Right renal pelvis (tissue), 4 donors: ENCODE measurements around the gene RNF111. TPM values are rescaled to one million over a fixed set of nuclear protein-coding genes. Genes with fewer than 3 reads are reported as not detected.
"Not testable (repeated sequence)": the region's sequence is repeated elsewhere in the genome, so short reads cannot be mapped to it uniquely, and the experiment has no call there.

Experiments used
- DNase-seq, 4 donors: peaks; one replicate each; pipeline ENCODE4 v3.0.0-alpha.2; 2013; ENCODE audit warnings: low read depth in 4 of 4, low spot score in 3 of 4, missing footprints in 1 of 4
- polyA plus RNA-seq, 4 donors: library from polyadenylated mRNA; unstranded; fragments of 120-200 nt; gene quantifications; one replicate each; pipeline ENCODE4 v1.2.1, GENCODE V29; 2013; ENCODE audit not compliant: insufficient read length in 4 of 4

RNF111 gene
- polyA plus RNA-seq, 4 donors = 35.4 to 50.4 (median 44.7) TPM

DNA sequence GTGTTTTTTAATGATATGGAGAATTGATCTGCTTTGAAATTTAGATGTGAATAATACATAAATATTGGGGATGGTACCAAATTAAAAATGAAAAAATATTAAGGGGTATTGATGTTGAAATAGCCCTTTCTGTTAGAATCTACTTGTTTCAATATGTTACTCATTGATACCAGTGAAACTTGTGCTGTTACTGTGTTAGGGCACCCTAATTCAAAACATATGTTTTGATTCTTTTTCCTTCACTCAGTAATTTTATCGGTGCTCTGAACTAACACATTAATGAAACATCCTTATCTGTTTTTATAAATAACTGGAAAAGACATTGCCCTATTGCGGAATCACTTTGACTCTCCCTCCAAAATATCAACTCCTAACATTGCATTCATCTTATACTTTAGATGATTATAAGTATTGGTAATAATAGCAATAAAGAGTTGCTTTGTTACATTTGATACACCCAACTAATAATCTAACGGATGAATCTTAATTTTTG lies 65.5 kb downstream of the RNF111 start:
- no peak for DNase-seq

DNA sequence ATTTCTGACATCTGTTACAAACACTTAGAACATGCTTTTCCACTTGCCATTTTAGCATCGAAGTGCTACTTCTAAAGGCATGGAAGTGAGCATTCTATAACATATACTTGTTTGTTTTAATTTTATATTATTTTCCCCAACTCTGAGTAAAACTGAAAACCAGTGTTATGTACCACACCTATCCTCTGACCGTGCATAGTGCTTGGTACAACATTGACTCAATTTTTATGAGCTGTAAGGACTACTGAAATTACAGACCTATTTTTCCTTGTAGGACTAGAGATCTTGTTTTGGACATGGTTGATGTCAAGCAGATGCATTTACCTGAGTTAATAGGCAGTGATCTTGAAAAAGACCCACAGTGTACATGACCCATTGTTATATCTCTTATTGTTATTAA lies 66.0 kb downstream of the RNF111 start:
- DNase-seq = no peak

DNA sequence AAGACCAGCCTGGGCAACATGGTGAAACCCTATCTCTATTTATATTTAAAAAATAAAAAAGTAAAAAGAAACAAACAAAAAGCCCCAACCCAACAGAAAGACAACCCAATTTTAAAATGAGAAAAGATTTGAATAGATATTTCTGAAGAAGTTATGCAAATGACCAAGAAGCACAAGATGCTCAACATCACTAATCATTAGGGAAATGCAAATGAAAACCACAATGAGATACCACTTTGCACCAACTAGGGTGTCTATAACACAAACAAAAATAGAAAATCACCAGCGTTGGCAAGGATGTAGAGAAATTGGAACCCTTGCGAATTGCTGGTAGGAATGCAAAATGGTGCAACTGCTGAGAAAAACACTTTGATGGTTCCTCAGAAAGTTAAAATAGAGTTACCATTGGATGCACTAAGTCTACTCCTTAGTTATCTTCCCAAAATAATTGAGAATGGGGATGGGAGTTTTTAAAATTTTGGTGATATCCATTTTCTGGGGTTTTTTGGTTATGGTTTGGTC lies 71.7 kb downstream of the RNF111 start:
- no peak for DNase-seq

DNA sequence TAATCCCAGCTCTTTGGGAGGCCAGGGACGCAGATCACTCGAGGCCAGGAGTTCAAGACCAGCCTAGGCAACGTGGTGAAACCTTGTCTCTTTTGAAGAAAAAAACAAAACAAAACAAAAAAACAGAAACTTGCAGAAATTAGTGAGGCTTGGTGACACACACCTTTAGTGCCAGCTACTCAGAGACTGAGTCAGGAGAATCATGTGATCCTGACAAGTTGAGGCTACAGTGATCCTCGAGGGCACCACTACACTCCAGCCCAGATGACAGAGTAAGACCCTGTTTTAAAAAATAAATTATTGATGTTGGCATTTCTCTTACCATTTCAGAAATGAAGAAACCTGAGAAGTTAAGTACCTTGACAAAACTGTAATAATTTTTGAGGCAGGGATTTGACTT lies 72.9 kb downstream of the RNF111 start:
- DNase-seq = no peak

DNA sequence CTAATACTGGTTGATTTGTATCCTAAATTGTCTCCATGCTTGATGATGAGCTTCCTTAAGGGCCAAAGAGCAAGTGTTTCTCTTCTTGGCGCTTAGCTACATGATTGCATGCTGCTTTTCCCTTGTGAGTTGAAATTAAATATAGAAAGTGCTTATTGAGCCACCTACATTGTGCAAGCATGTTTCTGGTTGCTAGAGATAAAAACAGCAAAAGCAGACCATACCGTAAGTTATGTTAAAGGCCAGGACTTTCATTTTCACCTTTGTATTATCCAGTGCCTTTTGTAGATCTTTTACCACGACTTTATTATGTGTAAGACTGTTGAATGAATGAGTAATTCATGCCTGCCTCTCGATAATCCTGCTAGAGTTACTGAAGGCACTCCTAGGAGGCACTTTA lies 75.6 kb downstream of the RNF111 start:
- DNase-seq = no peak

DNA sequence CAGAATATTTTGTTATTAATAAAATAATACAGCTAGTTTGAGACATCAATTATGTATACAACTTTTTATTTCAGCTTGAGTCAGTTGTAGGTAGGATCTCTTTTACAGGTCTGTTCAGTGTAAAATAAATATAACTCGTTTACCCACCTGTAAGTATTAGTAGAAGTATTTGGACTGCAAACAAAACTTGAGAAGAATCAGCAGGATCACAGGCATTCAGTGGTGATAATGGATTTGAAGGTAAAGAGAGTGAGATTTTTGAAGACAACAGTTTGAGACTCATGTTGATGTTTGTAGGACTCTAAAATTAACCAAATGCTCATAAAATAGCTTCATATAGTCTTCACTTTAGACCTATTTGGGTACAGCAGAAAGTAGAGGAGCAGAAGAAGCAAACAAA lies 82.0 kb downstream of the RNF111 start:
- DNase-seq = no peak

DNA sequence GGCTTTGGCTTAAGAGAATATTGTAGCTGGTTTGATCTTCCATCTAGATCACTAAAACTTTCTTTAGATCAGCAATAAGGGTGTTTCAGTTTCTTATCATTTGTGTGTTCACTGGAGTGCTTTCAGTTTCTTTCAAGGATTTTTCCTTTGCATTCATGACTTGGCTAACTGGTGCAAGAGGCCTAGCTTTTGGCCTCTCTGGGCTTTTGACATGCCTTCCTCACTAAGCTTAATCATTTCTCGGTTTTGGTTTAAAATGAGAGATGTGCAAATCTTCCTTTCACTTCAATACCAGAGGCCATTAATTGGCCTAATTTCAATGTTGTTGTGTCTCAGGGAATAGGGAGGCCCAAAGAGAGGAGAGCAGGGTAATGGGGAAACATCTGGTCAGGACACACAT lies 87.1 kb downstream of the RNF111 start:
- DNase-seq = no peak

DNA sequence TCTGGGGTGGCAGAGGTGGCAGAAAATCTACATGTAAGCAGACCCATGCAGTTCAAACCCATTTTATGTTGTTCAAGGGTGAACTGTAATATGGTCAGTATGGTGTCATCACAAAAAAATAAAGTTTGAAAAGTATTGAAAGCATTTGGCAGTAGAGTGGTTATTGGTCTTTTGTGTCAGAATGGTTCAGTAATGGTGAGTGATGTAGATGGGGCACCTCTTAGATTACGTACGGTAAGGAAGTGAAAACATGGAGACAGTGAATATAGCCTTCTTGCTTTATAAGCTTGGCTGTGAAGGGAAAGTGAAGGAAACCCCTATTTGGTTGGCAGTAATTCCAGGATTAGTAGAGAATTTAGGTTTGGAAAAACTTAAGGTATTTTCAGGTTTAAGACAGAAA lies 100.3 kb downstream of the RNF111 start:
- no peak for DNase-seq

DNA sequence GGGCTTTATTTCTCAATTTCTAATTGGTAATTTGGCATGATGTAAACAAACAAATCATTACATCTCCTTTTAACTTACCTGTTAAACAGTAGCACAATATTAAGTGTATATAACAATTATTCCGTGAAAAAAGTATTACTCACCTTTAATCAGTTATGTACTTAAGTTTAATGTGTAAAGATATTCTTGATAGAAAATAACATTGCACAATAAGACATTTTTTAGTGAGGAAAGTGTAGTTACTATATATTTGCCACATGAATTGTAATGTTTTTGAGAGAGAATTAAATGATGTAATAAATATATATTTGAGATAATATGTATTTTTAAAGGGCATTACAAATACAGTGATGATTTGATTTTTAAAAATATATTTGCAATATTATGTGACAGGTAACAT lies 106.6 kb downstream of the RNF111 start:
- DNase-seq = no peak

DNA sequence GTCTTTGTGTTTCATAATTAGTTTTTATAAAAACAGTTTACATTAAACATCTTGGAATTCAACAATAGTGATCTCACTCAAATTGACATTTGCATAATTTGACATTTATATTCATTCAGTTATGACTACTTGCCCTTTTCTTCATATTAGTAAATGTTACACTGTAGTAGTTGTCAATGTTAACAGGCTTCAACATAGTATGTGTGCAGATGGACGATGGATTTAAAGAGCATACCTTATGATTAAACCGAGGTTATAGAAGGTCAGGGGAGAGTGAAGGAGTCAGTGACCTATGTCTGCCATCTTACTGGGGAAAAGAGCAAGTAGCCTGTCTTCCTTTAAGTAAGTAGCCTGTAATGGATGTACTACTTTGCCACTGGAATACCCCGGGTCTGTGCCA lies 109.0 kb downstream of the RNF111 start:
- DNase-seq = no peak

DNA sequence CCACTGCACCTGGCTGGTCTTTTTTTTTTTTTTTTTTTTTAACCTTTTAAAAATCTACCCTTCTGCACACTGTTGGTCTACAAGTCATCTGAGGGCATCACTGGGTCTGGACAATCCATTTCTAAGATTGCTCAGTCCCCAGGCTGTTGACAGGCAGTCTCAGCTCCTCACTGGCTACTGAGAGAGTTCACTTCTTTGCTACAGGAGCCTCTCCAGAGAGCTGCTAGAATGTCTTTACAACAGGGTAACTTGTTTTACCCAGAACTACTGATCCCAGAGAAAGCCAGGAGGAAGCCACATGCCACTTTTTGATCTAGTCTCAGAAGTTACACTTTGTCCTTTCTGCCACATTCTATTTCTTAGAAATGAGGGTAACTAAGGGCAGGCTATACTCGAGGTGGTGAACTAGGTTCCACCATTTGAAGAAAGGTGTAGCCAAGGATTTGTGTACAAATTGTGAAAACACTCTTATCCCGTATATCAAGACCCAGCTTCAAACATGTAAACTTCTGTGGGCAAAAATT lies 111.8 kb downstream of the RNF111 start:
- DNase-seq = no peak

DNA sequence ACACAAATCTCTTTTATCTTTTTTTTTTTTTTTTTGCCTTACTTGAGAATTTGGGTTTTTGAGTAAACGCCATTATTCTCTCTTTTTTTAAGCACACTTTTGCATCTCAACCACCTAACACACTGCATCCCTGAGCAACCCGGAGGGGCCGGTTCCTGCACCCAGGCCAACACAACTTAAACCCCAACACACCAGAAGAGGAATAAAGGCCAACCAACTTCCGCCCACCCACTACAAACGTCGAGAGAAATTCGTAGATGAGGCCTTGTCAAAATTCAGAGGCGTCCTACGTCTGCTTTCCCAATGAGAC lies 117.1 kb downstream of the RNF111 start:
- DNase-seq = peak in 1 of 4 donors; percentile 10

DNA sequence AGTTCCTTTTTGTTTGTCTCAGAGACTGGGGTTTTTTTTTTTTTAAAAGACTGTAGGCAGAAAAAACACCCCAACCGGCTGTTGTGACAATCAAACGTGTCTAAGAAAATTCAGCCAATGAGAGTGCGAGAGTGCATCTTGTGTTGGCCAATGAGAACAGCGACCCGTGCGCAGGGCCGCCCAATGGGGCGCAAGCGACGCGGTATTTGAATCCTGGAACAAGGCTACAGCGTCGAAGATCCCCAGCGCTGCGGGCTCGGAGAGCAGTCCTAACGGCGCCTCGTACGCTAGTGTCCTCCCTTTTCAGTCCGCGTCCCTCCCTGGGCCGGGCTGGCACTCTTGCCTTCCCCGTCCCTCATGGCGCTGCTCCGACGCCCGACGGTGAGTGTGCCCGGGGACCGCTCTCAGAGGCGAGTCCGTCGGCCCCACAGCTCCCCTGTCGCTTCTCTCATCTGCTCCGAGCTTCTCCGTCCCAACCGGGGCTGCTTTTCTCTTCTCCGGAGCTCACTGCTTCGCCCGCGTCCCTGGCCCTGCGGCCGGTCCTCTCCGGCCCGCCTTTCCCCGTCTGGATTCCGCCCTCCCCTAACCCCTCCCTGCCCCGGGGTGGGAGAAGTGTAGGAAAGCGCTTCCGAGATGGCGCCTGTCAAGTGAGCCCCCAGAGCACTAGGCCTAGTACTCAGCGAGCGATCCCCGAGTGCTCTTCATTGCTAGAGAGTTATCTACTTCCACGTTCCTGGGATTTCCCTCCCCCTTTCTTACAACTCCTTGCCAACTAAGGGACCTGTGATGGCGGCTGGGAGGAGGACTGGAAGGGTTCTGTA lies 117.7 kb downstream of the RNF111 start, which contains the start of gene CCNB2:
CCNB2 (plus strand) TSS at position 235 of the 821 bp plus-strand sequence; CDS start at position 358, 123 bp downstream.
- DNase-seq = peak; percentile 83 to 87 (median 86)

DNA sequence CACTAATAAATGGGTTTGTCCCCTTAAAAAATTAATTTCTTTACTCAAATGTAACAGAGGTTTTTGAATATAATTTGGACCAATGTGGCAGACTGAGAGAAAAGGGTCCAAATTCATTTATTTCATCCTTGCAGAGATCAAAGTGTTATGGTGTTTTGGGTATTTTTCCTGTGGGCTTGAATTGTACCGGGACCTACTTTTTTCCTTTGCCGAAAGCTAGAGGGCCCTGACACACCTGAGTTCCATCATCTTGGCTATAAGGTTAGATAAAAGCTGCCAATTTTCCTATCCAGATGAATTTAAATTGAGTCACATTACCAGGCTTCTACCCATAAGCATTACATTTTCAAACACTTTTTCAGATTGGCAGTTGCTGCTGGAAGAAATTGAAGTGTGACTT lies 118.4 kb downstream of the RNF111 start:
- DNase-seq = no peak

DNA sequence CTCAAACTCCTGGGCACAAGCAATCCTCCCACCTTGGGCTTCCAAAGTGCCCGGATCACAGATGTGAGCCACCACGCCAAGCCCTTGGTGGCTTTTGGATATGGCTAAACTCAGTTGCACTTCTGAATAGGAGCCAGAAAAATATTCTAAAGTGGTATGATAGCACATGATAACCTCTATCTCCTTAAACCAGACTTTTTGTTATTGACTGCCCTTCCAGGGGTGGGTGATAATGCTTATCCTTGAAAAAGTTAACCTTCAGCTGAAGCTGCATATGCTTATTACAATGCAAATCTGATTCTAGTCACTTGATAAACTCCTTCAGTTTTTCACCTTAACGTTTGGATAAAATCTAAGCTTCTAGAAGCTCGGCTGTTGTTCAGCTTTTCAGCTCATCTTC lies 123.8 kb downstream of the RNF111 start:
- no peak for DNase-seq

DNA sequence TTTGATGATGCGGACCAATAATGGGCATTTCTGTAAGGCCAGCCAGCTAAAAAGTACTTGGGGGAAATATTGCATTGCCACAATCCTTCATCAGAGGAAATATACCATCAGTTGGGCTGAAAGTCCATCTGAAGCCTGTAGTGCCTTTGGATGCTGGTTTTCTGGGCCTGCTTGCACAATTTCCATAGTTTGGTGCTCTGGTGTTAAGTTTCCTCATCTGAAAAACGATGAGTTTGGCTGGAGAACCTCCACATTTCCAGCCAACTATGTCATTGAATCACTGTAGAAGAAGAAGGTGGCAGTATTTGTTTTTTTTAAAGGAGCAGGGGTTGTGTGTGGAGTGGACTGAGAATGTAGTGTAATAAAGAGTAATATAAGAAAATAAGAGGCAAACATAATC lies 127.6 kb downstream of the RNF111 start:
- no peak for DNase-seq

DNA sequence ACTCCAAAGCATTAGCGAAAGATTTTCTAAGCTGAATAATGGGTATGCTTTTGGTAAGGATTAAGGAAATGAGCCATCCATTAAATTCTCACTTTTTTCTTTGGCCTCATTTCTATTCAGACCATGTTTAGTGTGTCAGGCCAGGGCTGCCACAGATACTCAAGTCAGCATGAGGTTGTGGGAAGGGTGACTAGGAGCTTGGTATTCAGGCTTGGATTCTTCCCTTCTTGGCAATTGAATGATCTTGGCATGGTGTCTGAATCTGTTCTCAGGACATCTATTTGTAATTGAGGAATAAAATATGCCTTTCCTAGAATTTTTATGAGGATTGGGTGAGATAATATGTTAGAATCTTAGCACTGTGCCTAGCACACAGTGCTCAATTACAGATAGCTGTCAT lies 128.7 kb downstream of the RNF111 start:
- no peak for DNase-seq

DNA sequence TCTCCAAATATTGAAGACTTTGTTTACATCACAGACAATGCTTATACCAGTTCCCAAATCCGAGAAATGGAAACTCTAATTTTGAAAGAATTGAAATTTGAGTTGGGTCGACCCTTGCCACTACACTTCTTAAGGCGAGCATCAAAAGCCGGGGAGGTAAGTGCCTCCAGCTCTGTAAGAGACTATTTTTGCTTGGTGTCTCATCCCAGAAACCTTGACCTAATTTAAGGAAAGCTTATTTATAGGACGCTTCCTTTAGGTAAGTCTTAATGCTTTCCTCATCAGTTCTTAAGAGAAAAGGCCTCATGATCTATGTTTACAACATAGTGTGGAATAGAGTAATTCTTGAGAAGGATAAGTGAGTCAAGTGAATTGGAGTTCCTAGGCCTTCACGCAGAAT lies 129.3 kb downstream of the RNF111 start:
- no peak for DNase-seq

DNA sequence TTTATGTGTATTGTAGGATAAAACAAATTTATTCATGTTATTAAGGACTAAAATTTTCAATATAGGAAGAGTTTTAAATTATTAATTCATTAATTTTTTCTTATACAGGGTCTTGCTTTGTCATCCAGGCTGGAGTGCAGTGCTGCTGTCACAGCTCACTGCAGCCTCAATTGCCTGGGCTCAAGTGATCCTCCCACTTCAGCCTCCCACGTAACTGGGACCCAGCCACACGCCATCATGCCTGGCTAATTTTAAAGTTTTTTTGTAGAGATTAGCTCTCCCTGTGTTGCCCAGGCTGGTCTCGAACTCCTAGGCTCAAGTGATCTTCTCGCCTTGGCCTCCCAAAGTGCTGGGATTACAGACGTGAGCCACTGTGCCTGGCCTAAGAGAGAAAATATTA lies 132.2 kb downstream of the RNF111 start:
- no peak for DNase-seq

DNA sequence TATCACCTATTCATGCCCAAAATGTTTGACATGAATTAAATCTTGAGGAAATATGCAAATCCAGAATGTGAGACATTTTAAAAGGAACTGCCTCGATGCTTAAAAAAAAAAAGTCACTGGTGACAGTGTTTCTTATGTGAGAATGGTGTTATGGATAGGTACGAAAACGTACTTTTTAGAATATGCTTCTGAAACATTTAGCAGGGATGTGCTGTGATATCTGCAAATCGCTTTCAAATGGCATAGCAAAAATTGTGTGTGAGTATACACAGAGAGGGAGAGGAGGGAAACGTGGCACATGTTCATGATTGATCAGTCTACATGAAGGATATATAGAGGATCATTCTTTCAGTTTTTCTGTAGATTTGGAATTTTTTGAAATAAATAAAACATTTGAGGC lies 133.5 kb downstream of the RNF111 start:
- DNase-seq = no peak

DNA sequence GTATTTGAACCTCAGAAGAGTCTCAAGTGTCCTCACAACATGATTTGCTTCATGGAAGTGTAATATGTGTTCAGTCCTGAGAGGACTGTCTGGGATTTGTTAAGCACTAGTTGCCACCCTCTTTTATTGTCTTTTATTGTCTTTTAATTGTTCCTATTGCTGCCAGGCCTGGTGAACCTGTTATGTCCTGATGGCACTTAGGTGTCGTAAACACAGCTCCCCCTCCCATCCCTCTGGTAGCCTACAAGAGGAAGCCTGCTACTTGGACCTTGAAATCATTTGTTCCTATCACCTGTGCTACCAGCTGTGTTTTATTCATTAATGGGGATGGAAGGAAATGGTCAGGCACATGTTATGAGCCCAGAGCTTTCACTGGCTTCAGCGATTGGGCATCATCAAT lies 136.8 kb downstream of the RNF111 start:
- no peak for DNase-seq

DNA sequence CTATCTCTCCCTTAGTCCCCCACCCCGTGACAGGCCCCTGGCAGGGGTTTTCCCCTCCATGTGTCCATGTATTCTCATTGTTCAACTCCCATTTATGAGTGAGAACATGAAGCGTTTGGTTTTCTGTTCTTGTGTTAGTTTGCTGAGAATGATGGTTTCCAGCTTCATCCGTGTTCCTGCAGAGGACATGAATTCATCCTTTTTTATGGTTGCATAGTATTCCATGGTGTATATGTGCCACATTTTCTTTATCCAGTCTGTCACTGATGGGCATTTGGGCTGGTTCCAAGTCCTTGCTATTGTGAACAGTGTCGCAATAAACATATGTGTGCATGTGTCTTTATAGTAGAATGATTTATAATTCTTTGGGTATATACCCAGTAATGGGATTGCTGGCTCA lies 138.2 kb downstream of the RNF111 start:
- not testable (repeated sequence) for DNase-seq
